Nephron (organoid): ENCODE results near the gene CXCL10.

ENCODE experiments used
- H3K27ac Mint-ChIP-seq, 3 experiments: 2 replicates each; pipeline ENCODE4 v1.8.0; 2020; ENCODE audit warnings: mixed read lengths in 3 of 3, mild to moderate bottlenecking in 2 of 3, moderate library complexity in 1 of 3
- H3K27me3 Mint-ChIP-seq: 2 replicates; pipeline ENCODE4 v1.8.0; 2021; ENCODE audit warnings: low read depth, mild to moderate bottlenecking, moderate library complexity, mixed read lengths
- H3K36me3 Mint-ChIP-seq: 2 replicates; pipeline ENCODE4 v1.8.0; 2020; ENCODE audit warnings: low read depth, mixed read lengths
- H3K4me1 Mint-ChIP-seq: 2 replicates; pipeline ENCODE4 v1.8.0; 2020; ENCODE audit warnings: mixed read lengths
- H3K4me3 Mint-ChIP-seq, 3 experiments: 2 replicates each; pipeline ENCODE4 v1.8.0; 2020; ENCODE audit warnings: mild to moderate bottlenecking in 3 of 3, mixed read lengths in 3 of 3, moderate library complexity in 2 of 3
- H3K9me3 Mint-ChIP-seq: 2 replicates; pipeline ENCODE4 v1.8.0; 2020; ENCODE audit warnings: mixed read lengths
- CTCF ChIP-seq, 3 experiments: fragments of 200-600 bp; sonication (generic); IDR thresholded peaks; one replicate each; pipeline ENCODE4 v1.5.0; 2021; ENCODE audit warnings: antibody characterized with exemption in 3 of 3; ENCODE audit not compliant: unreplicated experiment in 3 of 3

The CXCL10 gene

GRCh38 chr4:75976177-75976576 is 47.1 kb downstream of the CXCL10 start:
- TF ChIP-seq CTCF (IDR thresholded peaks at IDR 0.05; ENCODE audit: unreplicated experiment in 3 of 3), result no peak
- H3K27ac Mint-ChIP-seq, result no peak overlapping the region
- H3K27me3 Mint-ChIP-seq, result no peaks in the 10 kb centered on the region
- peaks cover 70% of the 10 kb centered on the region for H3K36me3 Mint-ChIP-seq
- no peaks in the 10 kb centered on the region for H3K4me1 Mint-ChIP-seq
- H3K9me3 Mint-ChIP-seq, result peaks cover 10% of the 10 kb centered on the region
- no peak overlapping the region for H3K4me3 Mint-ChIP-seq

DNA sequence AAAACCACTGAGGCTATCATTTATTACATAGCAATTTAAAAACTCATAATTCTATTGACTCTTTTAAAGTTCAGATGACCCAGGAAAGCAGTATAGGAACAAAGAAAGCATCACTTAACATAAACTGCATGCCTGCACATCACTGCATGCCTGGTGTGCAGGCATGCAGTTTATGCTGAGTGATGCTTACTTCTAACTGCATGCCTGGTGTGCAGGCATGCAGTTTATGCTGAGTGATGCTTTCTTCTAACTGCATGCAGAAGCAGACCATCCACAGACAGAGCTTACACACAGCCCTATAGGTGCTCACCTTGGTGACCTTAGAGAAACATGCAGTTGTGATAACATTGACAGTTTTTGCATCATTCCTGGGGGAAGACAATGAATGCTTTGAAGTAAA is 49.5 kb downstream of the CXCL10 start:
- peak overlapping the region in 1 of 3 experiments; percentile 57 for H3K27ac Mint-ChIP-seq
- H3K4me1 Mint-ChIP-seq, result no peaks in the 10 kb centered on the region
- H3K36me3 Mint-ChIP-seq, result peaks cover 79% of the 10 kb centered on the region
- no peaks in the 10 kb centered on the region for H3K27me3 Mint-ChIP-seq
- H3K4me3 Mint-ChIP-seq, result no peak overlapping the region
- no peak for TF ChIP-seq CTCF (IDR thresholded peaks at IDR 0.05; ENCODE audit: unreplicated experiment in 3 of 3)
- H3K9me3 Mint-ChIP-seq, result peaks cover 10% of the 10 kb centered on the region
